HUES6 (cell line): ENCODE data around the gene SLC12A3.

Experiments
- H3K27ac ChIP-seq: 2 replicates; pipeline ENCODE4 v1.7.0; 2013; ENCODE audit warnings: low read depth, mild to moderate bottlenecking, low read length, inconsistent platforms
- H3K27me3 ChIP-seq: 2 replicates; pipeline ENCODE4 v1.6.1; 2013; ENCODE audit warnings: low read length; ENCODE audit not compliant: control insufficient read depth, insufficient read depth
- H3K36me3 ChIP-seq: 2 replicates; pipeline ENCODE4 v1.6.1; 2013; ENCODE audit warnings: low read length; ENCODE audit not compliant: control insufficient read depth, insufficient read depth
- H3K4me1 ChIP-seq: 2 replicates; pipeline ENCODE4 v1.6.1; 2013; ENCODE audit warnings: low read length; ENCODE audit not compliant: control insufficient read depth, insufficient read depth
- H3K4me3 ChIP-seq: 2 replicates; pipeline ENCODE4 v1.5.1; 2013; ENCODE audit warnings: low read depth, low read length
- H3K9ac ChIP-seq: one replicate; pipeline ENCODE4 v1.6.1; 2013; ENCODE audit warnings: mild to moderate bottlenecking, low read length
- H3K9me3 ChIP-seq: 2 replicates; pipeline ENCODE4 v1.6.1; 2013; ENCODE audit warnings: low read depth, low read length; ENCODE audit not compliant: control insufficient read depth, insufficient read depth

SLC12A3 gene

DNA sequence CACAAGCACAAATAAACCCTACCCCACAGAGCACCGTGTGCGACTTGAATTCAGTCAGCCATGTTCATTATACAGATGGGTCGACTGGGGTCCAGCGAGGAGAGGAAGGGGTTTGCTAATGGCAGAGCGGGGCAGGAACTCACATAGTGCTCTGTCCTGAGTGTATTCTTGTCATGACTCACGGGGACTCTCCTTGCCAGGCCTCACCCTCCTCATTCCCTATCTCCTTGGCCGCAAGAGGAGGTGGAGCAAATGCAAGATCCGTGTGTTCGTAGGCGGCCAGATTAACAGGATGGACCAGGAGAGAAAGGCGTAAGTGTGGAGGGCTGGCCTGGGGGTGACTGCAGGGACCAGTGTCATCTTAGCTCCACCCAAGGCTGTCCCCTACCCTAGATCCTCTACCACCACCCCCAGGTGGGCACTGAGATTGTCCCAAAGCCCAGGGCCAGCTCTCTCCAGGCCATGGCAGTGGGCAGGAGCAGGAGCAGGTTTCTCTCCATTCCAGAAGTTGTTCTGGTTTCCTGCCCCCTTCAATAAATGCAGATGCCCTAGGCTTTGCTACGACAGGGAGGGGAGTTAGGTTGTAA, 29.4 kb downstream of the SLC12A3 start:
- Histone ChIP-seq H3K4me1 (no peaks in the 10 kb centered on the region), H3K4me3 (no peak overlapping the region), H3K9me3 (no peaks in the 10 kb centered on the region), H3K36me3 (no peaks in the 10 kb centered on the region), H3K9ac (no peak overlapping the region), H3K27me3 (no peaks in the 10 kb centered on the region), H3K27ac (no peak overlapping the region)

DNA sequence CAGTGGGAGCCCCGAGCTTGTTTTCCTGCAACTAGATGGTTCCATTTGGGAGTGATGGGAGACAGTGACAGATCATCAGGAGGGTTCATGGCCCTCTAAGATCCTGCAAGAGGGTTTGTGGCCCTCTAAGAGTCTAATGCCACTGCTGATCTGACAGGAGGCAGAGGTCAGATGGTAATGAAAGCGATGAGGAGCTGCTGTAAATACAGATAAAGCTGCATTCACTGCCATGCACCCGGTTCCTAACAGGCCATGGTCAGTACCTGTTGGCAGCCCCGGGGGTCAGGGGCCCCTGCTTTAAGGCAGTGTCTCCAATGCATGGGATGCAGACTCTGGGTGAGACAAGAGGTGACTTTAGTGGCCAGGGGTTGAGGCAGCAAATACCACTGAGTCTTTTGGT, 30.8 kb downstream of the SLC12A3 start:
- H3K4me3 ChIP-seq = no peak overlapping the region
- no peaks in the 10 kb centered on the region for H3K9me3 ChIP-seq
- no peaks in the 10 kb centered on the region for H3K36me3 ChIP-seq
- no peak overlapping the region for H3K9ac ChIP-seq
- no peaks in the 10 kb centered on the region for H3K27me3 ChIP-seq
- no peak overlapping the region for H3K27ac ChIP-seq
- no peaks in the 10 kb centered on the region for H3K4me1 ChIP-seq

DNA sequence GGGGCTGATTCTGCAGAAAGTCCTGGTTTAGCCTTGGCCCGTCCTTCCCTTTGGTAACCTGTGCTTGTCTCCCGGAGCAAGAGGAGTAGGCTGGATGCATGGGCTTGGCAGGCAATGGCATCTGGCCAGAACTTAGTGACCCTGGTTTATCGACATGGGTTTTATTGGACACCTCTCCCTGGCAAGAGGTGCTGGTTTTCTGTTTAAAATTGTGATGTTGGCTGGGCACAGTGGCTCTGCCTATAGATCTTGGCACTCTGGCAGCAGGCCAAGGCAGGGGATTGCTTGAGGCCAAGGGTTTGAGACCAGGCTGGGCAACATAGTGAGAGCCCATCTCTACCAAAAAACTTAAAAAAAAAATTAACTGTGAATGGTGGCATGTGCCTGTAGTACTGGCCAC, 31.2 kb downstream of the SLC12A3 start:
- Histone ChIP-seq H3K9me3 (no peaks in the 10 kb centered on the region), H3K9ac (no peak overlapping the region), H3K4me1 (no peaks in the 10 kb centered on the region), H3K4me3 (no peak overlapping the region), H3K27ac (no peak overlapping the region), H3K36me3 (no peaks in the 10 kb centered on the region), H3K27me3 (no peaks in the 10 kb centered on the region)

DNA sequence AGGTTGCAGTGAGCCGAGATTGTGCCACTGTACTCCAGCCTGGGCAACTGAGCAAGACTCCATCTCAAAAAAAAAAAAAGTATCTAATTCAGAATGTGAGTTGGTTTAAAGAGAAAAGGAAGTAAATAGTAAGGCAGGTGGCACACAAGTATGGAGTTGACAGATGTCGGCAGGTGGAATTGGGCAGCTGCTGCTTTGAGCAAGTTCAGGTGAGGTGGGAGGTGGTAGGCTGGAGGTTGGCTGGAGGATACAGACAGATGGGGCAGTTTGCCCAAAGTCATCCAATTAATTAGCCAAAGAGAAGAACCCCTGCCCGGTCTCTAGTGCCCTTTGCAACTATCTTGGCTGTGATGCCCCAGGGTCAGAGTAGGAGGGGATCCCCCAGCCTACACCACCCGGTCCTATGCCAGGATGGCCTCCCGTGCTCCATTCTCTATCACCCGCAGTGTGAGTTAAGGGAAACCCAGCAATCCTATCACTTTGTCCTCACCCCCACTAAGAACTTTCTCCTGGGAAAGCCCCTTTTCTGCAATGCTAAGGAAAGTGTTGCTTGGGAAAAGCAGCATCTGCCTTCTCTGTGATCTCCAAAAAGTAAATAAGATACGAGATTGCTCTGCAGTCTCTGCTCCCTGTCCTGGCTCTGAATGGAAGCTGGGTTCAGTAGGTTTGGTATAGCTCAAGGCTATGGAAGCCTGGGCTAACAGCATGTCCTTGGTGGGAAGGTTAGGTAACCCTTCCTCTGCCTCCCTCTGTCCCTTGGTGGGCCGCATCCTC, 32.2 kb downstream of the SLC12A3 start:
- H3K36me3 ChIP-seq = no peaks in the 10 kb centered on the region
- no peak overlapping the region for H3K4me3 ChIP-seq
- H3K9me3 ChIP-seq = no peaks in the 10 kb centered on the region
- H3K27ac ChIP-seq = no peak overlapping the region
- H3K27me3 ChIP-seq = no peaks in the 10 kb centered on the region
- no peak overlapping the region for H3K9ac ChIP-seq
- H3K4me1 ChIP-seq = no peaks in the 10 kb centered on the region

DNA sequence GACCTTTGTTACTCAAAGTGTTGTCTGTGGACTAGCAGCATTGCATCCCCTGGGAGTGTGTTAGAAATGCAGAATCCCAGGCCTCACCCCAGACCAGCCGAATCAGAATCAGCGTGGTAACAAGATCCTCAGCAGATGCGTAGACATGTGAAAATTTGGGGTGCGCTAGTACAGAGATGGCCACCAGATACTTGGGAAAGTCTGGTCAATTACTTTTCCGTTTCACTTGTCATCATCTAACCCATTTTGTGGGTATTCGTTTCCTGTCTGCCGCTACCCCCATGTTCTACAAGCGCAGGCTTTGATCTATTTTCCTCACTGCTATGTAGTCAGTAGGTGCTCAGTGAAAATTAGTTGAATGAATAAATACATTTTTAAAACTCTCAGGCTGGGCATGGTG, 33.8 kb downstream of the SLC12A3 start:
- H3K9me3 ChIP-seq = no peaks in the 10 kb centered on the region
- no peaks in the 10 kb centered on the region for H3K4me1 ChIP-seq

DNA sequence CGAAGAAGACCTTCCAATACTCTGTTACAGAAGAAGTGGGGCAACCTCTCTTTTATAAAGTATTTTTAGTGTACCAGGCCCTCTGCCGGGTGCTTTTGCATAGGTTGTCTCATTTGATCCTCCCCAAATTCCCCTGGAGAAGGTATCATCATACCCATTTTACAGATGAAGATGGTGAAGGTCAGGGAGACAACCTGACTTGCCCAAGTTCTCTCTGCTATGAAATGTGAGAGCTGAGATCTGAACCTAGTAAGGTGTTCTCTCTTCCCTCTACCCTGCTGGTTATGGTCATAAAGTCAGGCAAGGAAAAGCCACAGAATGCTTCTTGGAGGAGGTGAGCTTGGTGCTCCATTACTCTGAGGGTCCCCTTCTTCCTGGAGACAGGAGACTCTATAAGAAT, 38.9 kb downstream of the SLC12A3 start:
- Histone ChIP-seq H3K9me3 (no peaks in the 10 kb centered on the region), H3K9ac (no peak overlapping the region), H3K4me3 (no peak overlapping the region), H3K27ac (no peak overlapping the region), H3K4me1 (peaks cover 4% of the 10 kb centered on the region), H3K27me3 (no peaks in the 10 kb centered on the region), H3K36me3 (no peaks in the 10 kb centered on the region)

More for the DNA sequence above, 33.8 kb downstream of the SLC12A3 start:
- Histone ChIP-seq H3K9ac (no peak overlapping the region), H3K4me3 (no peak overlapping the region), H3K27ac (no peak overlapping the region), H3K27me3 (no peaks in the 10 kb centered on the region), H3K36me3 (no peaks in the 10 kb centered on the region)

DNA sequence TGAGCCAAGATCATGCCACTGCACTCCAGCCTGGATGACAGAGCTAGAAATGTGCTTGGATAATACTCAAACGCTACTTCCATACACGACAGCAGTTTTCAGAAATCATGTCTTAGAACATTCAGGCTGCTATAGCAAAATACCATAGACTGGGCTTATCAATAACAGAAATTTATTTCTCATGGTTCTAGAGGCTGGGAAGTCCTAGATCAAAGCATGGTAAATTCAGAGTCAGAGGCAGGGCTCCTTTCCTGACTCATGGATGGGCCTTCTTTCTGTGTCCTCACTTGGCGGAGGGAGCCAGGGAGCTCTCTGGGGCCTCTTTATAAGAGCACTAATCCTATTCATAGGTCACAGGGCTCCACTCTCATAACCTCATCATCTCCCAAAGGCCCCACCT, 42.4 kb downstream of the SLC12A3 start:
- no peak overlapping the region for H3K9ac ChIP-seq

DNA sequence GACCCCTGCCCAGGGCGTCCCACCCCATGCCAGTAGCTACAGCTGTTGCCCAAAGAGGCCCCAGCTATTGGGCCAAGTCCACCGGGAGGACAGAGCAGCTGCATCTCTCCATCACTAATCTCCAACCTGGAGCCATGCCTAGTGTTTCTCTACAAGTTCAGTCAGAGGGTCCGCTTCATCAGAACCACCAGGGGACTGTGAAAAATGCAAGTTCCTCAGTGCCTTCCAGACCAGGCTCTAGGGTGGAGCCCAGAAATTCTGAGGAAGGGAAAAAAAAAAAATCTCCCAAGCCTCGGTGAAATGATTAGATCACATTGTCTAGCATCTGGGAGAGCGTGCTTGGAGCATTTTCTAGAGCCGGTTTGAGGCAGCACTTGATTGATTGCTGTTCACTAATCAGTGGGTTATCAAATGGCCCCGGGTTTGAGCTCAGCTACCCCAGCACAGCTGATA, 44.5 kb downstream of the SLC12A3 start:
- no peaks in the 10 kb centered on the region for H3K36me3 ChIP-seq
- no peaks in the 10 kb centered on the region for H3K9me3 ChIP-seq
- H3K9ac ChIP-seq = no peak overlapping the region
- H3K4me1 ChIP-seq = peaks cover 27% of the 10 kb centered on the region
- no peak overlapping the region for H3K4me3 ChIP-seq
- H3K27me3 ChIP-seq = no peaks in the 10 kb centered on the region
- H3K27ac ChIP-seq = no peak overlapping the region

More for the DNA sequence above, 42.4 kb downstream of the SLC12A3 start:
- no peaks in the 10 kb centered on the region for H3K9me3 ChIP-seq
- no peak overlapping the region for H3K4me3 ChIP-seq
- H3K27me3 ChIP-seq = no peaks in the 10 kb centered on the region
- H3K27ac ChIP-seq = no peak overlapping the region
- no peaks in the 10 kb centered on the region for H3K36me3 ChIP-seq
- peaks cover 22% of the 10 kb centered on the region for H3K4me1 ChIP-seq

DNA sequence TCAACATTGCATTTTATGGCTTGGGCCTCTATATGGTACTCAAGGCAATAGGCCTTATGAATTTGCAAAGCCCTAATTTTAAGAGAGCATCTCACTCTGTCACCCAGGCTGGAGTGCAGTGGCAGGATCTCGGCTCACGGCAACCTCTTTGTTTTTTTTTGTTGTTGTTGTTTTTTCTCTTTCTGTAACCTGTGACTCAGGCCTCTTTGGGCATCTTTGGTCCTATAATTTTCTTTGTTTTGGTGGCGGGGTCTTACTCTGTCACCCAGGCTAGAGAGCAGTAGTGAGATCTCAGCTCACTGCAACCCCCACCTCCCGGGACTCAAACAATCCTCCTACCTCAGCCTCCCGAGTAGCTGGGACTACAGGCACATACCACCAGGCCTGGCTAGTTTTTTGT, 45.1 kb downstream of the SLC12A3 start:
- Histone ChIP-seq H3K27ac (no peak overlapping the region), H3K36me3 (no peaks in the 10 kb centered on the region), H3K27me3 (no peaks in the 10 kb centered on the region), H3K4me1 (peaks cover 27% of the 10 kb centered on the region), H3K9ac (no peak overlapping the region), H3K4me3 (no peak overlapping the region), H3K9me3 (no peaks in the 10 kb centered on the region)

DNA sequence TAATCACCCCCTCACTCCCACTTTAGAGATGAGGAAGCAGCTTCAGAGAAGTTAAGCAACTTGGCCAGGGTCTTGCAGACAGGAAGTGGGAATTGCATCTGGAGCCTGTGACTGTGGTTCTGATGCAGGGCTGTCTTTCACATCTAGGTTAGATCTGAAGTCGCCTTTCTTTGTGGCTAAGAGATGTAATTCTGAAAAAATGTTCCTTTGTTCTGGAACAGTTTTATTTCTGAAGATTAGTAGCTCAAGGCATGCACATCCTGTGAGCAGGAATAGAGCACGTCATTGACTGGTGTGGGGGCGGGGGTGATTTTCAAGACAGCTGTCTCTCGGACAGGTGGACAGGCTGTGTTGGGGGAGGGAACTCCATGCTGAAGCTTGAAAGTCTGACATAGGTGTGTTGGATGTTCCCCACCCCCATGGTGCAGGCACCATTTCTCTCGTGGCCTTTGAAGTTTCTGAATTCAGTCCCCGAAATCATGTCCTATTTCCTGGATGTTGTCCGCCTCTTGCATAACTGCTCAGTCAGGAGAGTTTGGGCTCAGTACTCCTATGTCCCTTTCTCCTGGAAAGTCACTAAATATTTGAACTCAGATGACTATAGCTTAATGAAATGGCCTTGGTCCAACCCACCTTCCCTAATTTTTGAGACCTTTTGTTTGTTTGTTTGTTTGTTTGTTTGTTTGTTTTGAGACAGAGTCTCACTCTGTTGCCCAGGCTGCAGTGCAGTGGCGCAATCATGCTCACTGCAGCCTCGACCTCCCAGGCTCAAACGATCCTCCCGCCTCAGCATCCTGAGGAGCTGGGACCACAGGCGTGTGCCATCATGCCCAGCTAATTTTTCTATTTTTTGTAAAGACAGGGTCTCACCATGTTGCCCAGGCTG, 45.9 kb downstream of the SLC12A3 start:
- H3K9ac ChIP-seq = no peak overlapping the region
- H3K4me3 ChIP-seq = no peak overlapping the region
- H3K36me3 ChIP-seq = no peaks in the 10 kb centered on the region
- H3K27me3 ChIP-seq = no peaks in the 10 kb centered on the region
- peaks cover 27% of the 10 kb centered on the region for H3K4me1 ChIP-seq
- no peak overlapping the region for H3K27ac ChIP-seq
- H3K9me3 ChIP-seq = no peaks in the 10 kb centered on the region
